Measurements from ENCODE around the gene CHURC1. TPM values are rescaled to one million over a fixed set of nuclear protein-coding genes. Genes with fewer than 3 reads are reported as not detected.

Gene CHURC1
- total RNA-seq, 1 experiment from 2014 or later = 61.9 TPM

DNA sequence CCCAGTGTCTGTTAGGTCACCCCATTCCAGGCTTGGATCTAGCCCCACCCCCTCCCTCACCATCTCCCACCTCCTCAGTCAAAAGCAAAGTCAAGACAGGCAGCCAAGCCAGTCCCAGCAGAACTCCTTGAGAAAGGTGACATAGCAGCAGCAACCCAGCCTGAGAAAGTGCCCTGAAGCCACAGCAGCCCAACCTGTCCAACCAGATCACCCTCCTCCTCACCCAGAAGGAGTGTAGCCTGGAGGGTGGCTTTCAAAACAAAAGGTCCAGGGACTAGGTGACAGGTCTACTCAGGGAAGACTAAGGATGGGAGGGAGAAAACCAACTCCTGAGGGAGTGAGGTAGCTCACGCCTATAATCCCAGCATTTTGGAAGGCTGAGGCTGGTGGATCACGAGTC lies 52.7 kb downstream of the CHURC1 start:
- no peak for TF ChIP-seq EZH2 (IDR thresholded peaks at IDR 0.05; ENCODE audit: borderline replicate concordance, low read depth, low read length, poor library complexity, severe bottlenecking)
- TF ChIP-seq, protein P1, sequence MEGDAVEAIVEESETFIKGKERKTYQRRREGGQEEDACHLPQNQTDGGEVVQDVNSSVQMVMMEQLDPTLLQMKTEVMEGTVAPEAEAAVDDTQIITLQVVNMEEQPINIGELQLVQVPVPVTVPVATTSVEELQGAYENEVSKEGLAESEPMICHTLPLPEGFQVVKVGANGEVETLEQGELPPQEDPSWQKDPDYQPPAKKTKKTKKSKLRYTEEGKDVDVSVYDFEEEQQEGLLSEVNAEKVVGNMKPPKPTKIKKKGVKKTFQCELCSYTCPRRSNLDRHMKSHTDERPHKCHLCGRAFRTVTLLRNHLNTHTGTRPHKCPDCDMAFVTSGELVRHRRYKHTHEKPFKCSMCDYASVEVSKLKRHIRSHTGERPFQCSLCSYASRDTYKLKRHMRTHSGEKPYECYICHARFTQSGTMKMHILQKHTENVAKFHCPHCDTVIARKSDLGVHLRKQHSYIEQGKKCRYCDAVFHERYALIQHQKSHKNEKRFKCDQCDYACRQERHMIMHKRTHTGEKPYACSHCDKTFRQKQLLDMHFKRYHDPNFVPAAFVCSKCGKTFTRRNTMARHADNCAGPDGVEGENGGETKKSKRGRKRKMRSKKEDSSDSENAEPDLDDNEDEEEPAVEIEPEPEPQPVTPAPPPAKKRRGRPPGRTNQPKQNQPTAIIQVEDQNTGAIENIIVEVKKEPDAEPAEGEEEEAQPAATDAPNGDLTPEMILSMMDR (conservative IDR thresholded peaks at IDR 0.05; ENCODE audit: low read depth, low read length) = no peak
- peaks cover 15% of the 10 kb centered on the region for H3K4me1 ChIP-seq (ENCODE audit: insufficient read depth, low read length, poor library complexity, severe bottlenecking)
- ChIA-PET CTCF (no interaction called here), POLR2A (ENCODE audit: low non-redundant PET) (no interaction called here)
- no TSS peak for BruUV-seq (replicated peaks)
- intact Hi-C loops (cut with micrococcal nuclease; ENCODE audit: unreplicated experiment) = no loop called here
- no peaks in the 10 kb centered on the region for H3K36me3 ChIP-seq (ENCODE audit: insufficient read depth, low read length, poor library complexity, severe bottlenecking)
- H3K27ac ChIP-seq (ENCODE audit: low read depth, low read length, poor library complexity, severe bottlenecking) = no peak overlapping the region
- H3K4me3 ChIP-seq (ENCODE audit: low read depth, low read length, poor library complexity, severe bottlenecking) = no peak overlapping the region
- no peaks in the 10 kb centered on the region for H3K27me3 ChIP-seq (replicated peaks; ENCODE audit: insufficient read depth, low read depth, low read length, poor library complexity)
- H3K9me3 ChIP-seq (ENCODE audit: low read depth, low read length, poor library complexity, severe bottlenecking) = no peaks in the 10 kb centered on the region
- no peak for DNase-seq (ENCODE audit: low spot score)

DNA sequence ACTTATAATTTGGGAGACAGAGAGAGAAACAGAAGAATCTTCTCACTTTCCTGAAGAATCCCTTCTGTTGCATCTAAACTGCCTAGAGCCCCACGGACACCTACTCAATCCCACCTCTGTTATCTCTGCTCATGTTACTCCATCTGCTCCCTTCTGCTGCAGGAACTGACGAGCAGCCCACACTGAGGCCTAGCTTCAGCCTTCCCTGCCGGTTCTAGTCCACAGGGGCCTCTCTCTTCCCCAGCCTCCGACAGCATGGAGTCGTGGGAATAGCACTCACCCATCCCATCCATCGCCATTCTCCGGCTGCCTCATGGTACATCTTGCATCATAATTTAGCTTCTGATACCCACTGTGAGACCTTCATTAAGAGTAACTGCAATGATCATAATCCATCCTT lies 53.9 kb downstream of the CHURC1 start:
- Histone ChIP-seq H3K27me3 (replicated peaks; ENCODE audit: insufficient read depth, low read depth, low read length, poor library complexity) (no peaks in the 10 kb centered on the region), H3K36me3 (ENCODE audit: insufficient read depth, low read length, poor library complexity, severe bottlenecking) (no peaks in the 10 kb centered on the region), H3K9me3 (ENCODE audit: low read depth, low read length, poor library complexity, severe bottlenecking) (no peaks in the 10 kb centered on the region), H3K4me3 (ENCODE audit: low read depth, low read length, poor library complexity, severe bottlenecking) (no peak overlapping the region), H3K27ac (ENCODE audit: low read depth, low read length, poor library complexity, severe bottlenecking) (peak overlapping the region; percentile 59), H3K4me1 (ENCODE audit: insufficient read depth, low read length, poor library complexity, severe bottlenecking) (peaks cover 20% of the 10 kb centered on the region)
- ChIA-PET POLR2A (ENCODE audit: low non-redundant PET) (no interaction called here), CTCF (no interaction called here)
- intact Hi-C loops (cut with micrococcal nuclease; ENCODE audit: unreplicated experiment) = no loop called here
- TF ChIP-seq EZH2 (IDR thresholded peaks at IDR 0.05; ENCODE audit: borderline replicate concordance, low read depth, low read length, poor library complexity, severe bottlenecking) = no peak
- TF ChIP-seq, protein P1 (conservative IDR thresholded peaks at IDR 0.05; ENCODE audit: low read depth, low read length) = no peak
- no peak for DNase-seq (ENCODE audit: low spot score)
- no TSS peak for BruUV-seq (replicated peaks)

DNA sequence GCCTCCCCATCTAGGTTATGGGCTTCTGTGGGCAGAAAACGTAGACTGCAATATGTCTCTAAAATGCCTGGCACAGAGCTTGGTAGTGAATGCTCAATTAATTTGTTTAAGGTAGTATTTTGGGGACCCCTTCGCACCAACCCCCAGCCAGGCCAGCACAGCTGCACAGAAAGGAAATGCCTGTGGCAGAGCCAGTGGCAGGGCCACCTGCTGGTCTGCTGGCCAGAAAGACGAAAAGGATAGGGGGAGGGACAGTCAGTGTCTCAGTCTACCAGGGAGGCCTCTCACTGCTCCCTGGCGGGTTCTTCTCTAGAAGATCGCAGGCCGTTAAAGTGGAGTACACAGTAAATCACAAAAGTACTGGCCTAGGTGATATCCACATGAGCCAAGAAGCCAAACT lies 54.4 kb downstream of the CHURC1 start:
- Histone ChIP-seq H3K9me3 (ENCODE audit: low read depth, low read length, poor library complexity, severe bottlenecking) (no peaks in the 10 kb centered on the region), H3K27ac (ENCODE audit: low read depth, low read length, poor library complexity, severe bottlenecking) (peak overlapping the region; percentile 59), H3K4me1 (ENCODE audit: insufficient read depth, low read length, poor library complexity, severe bottlenecking) (peaks cover 20% of the 10 kb centered on the region), H3K4me3 (ENCODE audit: low read depth, low read length, poor library complexity, severe bottlenecking) (no peak overlapping the region), H3K36me3 (ENCODE audit: insufficient read depth, low read length, poor library complexity, severe bottlenecking) (no peaks in the 10 kb centered on the region), H3K27me3 (replicated peaks; ENCODE audit: insufficient read depth, low read depth, low read length, poor library complexity) (no peaks in the 10 kb centered on the region)
- ChIA-PET CTCF (no interaction called here), POLR2A (ENCODE audit: low non-redundant PET) (no interaction called here)
- no TSS peak for BruUV-seq (replicated peaks)
- DNase-seq (ENCODE audit: low spot score) = peak; percentile 40
- intact Hi-C loops (cut with micrococcal nuclease; ENCODE audit: unreplicated experiment) = no loop called here
- TF ChIP-seq, protein P1 (conservative IDR thresholded peaks at IDR 0.05; ENCODE audit: low read depth, low read length) = no peak
- no peak for TF ChIP-seq EZH2 (IDR thresholded peaks at IDR 0.05; ENCODE audit: borderline replicate concordance, low read depth, low read length, poor library complexity, severe bottlenecking)

All from A673 (cell line).